ENCODE results near the gene POLR1A. TPM values are rescaled to one million over a fixed set of nuclear protein-coding genes. Genes with fewer than 3 reads are reported as not detected.

The POLR1A gene
- total RNA-seq, 4 donors from 2014 or later: 11.9 to 16.9 (median 13.5) TPM

- no peak for DNase-seq (ENCODE audit: low spot score in 2 of 2)
- no peak overlapping the region for H3K4me3 ChIP-seq (ENCODE audit: low read depth, poor library complexity, severe bottlenecking)
- no peak for TF ChIP-seq POLR2A (IDR thresholded peaks at IDR 0.05)
- TF ChIP-seq, protein P1, sequence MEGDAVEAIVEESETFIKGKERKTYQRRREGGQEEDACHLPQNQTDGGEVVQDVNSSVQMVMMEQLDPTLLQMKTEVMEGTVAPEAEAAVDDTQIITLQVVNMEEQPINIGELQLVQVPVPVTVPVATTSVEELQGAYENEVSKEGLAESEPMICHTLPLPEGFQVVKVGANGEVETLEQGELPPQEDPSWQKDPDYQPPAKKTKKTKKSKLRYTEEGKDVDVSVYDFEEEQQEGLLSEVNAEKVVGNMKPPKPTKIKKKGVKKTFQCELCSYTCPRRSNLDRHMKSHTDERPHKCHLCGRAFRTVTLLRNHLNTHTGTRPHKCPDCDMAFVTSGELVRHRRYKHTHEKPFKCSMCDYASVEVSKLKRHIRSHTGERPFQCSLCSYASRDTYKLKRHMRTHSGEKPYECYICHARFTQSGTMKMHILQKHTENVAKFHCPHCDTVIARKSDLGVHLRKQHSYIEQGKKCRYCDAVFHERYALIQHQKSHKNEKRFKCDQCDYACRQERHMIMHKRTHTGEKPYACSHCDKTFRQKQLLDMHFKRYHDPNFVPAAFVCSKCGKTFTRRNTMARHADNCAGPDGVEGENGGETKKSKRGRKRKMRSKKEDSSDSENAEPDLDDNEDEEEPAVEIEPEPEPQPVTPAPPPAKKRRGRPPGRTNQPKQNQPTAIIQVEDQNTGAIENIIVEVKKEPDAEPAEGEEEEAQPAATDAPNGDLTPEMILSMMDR (IDR thresholded peaks at IDR 0.05): no peak
- WGBS, 2 donors: 64 to 67% methylated on average over 7 of the region's 7 CpGs
- intact Hi-C loops (cut with DNase I; ENCODE audit: low total_unique reads): no loop called here
Measured at GRCh38 chr2:86035376-86035882, 70.3 kb downstream of the POLR1A start.

- H3K4me3 ChIP-seq (ENCODE audit: low read depth, poor library complexity, severe bottlenecking): no peak overlapping the region
- DNase-seq (ENCODE audit: low spot score in 2 of 2): no peak
- TF ChIP-seq POLR2A (IDR thresholded peaks at IDR 0.05): no peak
- TF ChIP-seq, protein P1 (IDR thresholded peaks at IDR 0.05): no peak
- WGBS, 2 donors: 84 to 94% methylated on average over 20 of the region's 20 CpGs
- intact Hi-C loops (cut with DNase I; ENCODE audit: low total_unique reads): no loop called here
Measured at GRCh38 chr2:86033751-86034692, 71.7 kb downstream of the POLR1A start.

DNA sequence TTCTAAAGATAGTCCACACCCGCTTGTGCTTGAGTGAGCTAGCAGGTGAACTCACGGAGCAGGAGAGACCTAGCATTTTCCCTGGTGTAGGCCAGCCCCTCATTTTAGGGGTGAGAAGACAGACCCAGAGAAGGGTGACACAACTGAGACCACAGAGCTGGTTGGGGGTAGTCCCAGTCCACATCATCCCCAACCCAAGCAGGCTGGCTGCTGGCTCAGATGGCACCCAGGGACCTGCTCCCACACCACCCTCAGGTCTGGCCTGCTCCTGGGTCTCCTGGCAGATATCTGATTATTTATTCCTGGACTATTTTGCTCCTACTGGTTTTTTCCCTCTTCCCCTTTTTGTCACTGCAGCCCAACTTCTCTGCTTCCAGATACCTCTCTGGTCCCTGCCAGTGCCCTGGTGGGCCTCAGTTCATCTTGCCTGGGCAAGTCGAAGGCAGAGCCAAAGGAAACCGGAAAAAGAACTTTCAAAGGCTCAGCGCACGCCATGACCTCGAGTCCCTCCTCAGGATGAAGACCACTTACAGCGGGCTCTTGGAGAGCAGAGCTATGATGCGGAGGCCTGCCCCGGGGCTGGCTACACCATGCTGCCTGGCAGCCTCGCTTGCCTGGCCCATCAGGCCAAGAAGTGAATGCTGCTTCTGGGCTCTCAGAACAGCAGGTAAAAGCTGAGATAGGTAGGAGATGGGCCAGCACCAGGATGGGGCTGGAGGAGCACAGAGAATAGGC is 72.7 kb downstream of the POLR1A start:
- no peak overlapping the region for H3K4me3 ChIP-seq (ENCODE audit: low read depth, poor library complexity, severe bottlenecking)
- WGBS, 2 donors: 90 to 95% methylated on average over 11 of the region's 11 CpGs
- intact Hi-C loops (cut with DNase I; ENCODE audit: low total_unique reads): no loop called here
- TF ChIP-seq, protein P1 (IDR thresholded peaks at IDR 0.05): no peak
- TF ChIP-seq POLR2A (IDR thresholded peaks at IDR 0.05): no peak
- DNase-seq (ENCODE audit: low spot score in 2 of 2): no peak

DNA sequence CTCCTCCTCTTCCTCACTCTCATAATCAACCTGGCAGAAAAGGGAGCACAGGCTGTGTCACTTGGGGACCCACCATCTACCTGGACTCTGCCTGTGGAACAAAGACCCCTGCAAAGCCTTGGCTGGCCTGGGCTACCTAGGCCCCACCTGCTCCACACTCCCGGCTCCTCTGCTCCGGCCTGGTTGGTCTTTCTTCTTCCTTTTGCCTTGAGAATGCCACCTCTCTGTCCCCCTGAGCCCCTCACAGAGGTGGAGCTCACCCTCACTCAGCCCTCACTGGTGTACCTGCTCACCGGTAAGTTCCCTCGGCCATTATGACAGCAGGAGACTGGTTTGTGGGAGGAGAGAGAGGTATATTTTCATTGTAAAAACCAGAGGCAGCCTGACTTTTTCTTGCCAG is 74.1 kb downstream of the POLR1A start:
- no peak for DNase-seq (ENCODE audit: low spot score in 2 of 2)
- TF ChIP-seq POLR2A (IDR thresholded peaks at IDR 0.05): no peak
- TF ChIP-seq, protein P1 (IDR thresholded peaks at IDR 0.05): no peak
- intact Hi-C loops (cut with DNase I; ENCODE audit: low total_unique reads): no loop called here
- H3K4me3 ChIP-seq (ENCODE audit: low read depth, poor library complexity, severe bottlenecking): no peak overlapping the region
- WGBS, 2 donors: 91 to 99% methylated on average over 4 of the region's 4 CpGs

GRCh38 chr2:86031151-86031550 is 74.5 kb downstream of the POLR1A start:
- no peak for TF ChIP-seq POLR2A (IDR thresholded peaks at IDR 0.05)
- TF ChIP-seq, protein P1 (IDR thresholded peaks at IDR 0.05): no peak
- no peak for DNase-seq (ENCODE audit: low spot score in 2 of 2)
- intact Hi-C loops (cut with DNase I; ENCODE audit: low total_unique reads): no loop called here
- 96% methylated on average over 14 of the region's 14 CpGs for WGBS, 2 donors
- no peak overlapping the region for H3K4me3 ChIP-seq (ENCODE audit: low read depth, poor library complexity, severe bottlenecking)
